HCT116 (cell line): Measurements from ENCODE around the gene AUP1. TPM values are rescaled to one million over a fixed set of nuclear protein-coding genes. Genes with fewer than 3 reads are reported as not detected.

Source experiments
- ATAC-seq: fragments of 200-7000 bp; cut with Tn5 transposase; 2 replicates; pipeline ENCODE4 v1.9.1; 2020; ENCODE audit warnings: mild to moderate bottlenecking, moderate library complexity
- BruUV-seq: library from RNA; stranded (reverse); fragments of 400-500 nt; replicated peaks from 2 replicates; lab custom pipeline; 2021; lab: Mats Ljungman, UMichigan
- CTCF ChIA-PET: fragments of 300-600 bp; sonication (Branson Sonifier 250); formaldehyde crosslinking; loops from one replicate; lab custom pipeline; 2021; ENCODE audit warnings: antibody characterized with exemption; lab: Charles Lee
- POLR2A ChIA-PET: fragments of 300-600, 350-600 bp; sonication (Branson Sonifier 250); formaldehyde crosslinking; loops from one replicate; lab custom pipeline; 2021; ENCODE audit warnings: antibody characterized with exemption; lab: Charles Lee
- RAD21 ChIA-PET, 2 experiments: fragments of 300-600 bp; sonication (Branson Sonifier 250); formaldehyde crosslinking; loops; one replicate each; lab custom pipeline; 2023; ENCODE audit warnings: low total read pairs in 2 of 2; ENCODE audit not compliant: uncharacterized antibody in 2 of 2, unreplicated experiment in 2 of 2, low non-redundant PET in 1 of 2; lab: Charles Lee
- DNase-seq: peaks from one replicate; pipeline ENCODE4 v3.0.0-alpha.2; 2010; ENCODE audit warnings: low read depth, low spot score
- H2AFZ ChIP-seq: fragments of 200-600 bp; shearing (Covaris generic), sonication (generic); 2 replicates; pipeline ENCODE4 v1.6.1; 2017; ENCODE audit warnings: low read depth, mixed run types, mixed read lengths, antibody characterized with exemption, low read length; ENCODE audit not compliant: poor library complexity, severe bottlenecking
- H3K27ac ChIP-seq: 2 replicates; pipeline ENCODE4 v1.5.1; 2012; ENCODE audit warnings: low read depth, low read length
- H3K27me3 ChIP-seq: fragments of 200-600 bp; sonication (generic); 2 replicates; pipeline ENCODE4 v1.6.1; 2016; ENCODE audit warnings: mixed run types, low read length, mixed read lengths; ENCODE audit not compliant: insufficient read depth
- H3K36me3 ChIP-seq, 2 experiments: fragments of 200-500 bp in 1 of 2; fragments of 200-600 bp in 1 of 2; sonication (Bioruptor generic) in 1 of 2; sonication (generic) in 1 of 2; 2 replicates each; pipeline versions ENCODE4 v1.5.1 to v1.6.1; 2014 to 2016; ENCODE audit warnings: low read length in 2 of 2, inconsistent platforms in 1 of 2, mixed read lengths in 1 of 2, mixed run types in 1 of 2; ENCODE audit not compliant: insufficient read depth in 2 of 2, control insufficient read depth in 1 of 2
- H3K4me1 ChIP-seq, 2 experiments: fragments of 200-600 bp in 1 of 2; sonication (generic) in 1 of 2; 2 replicates each; pipeline versions ENCODE4 v1.5.1 to v1.6.1; 2012 to 2017; ENCODE audit warnings: low read length in 2 of 2, inconsistent platforms in 1 of 2, mild to moderate bottlenecking in 1 of 2, mixed read lengths in 1 of 2, mixed run types in 1 of 2, moderate library complexity in 1 of 2; ENCODE audit not compliant: insufficient read depth in 2 of 2, control insufficient read depth in 1 of 2
- H3K4me2 ChIP-seq: fragments of 200-600 bp; sonication (generic); 2 replicates; pipeline ENCODE4 v1.6.1; 2017; ENCODE audit warnings: mixed run types, low read length, mixed read lengths
- H3K4me3 ChIP-seq, 2 experiments: fragments of 200-600 bp in 1 of 2; sonication (generic) in 1 of 2; replicated peaks in 1 of 2; 2 replicates each; pipeline ENCODE4 v1.5.1; 2011 to 2016; ENCODE audit warnings: low read length in 2 of 2, control low read depth in 1 of 2, low read depth in 1 of 2, mild to moderate bottlenecking in 1 of 2, mixed read lengths in 1 of 2, mixed run types in 1 of 2
- H3K79me2 ChIP-seq: fragments of 200-600 bp; sonication (generic); 2 replicates; pipeline ENCODE4 v1.6.1; 2017; ENCODE audit warnings: mild to moderate bottlenecking, mixed run types, low read length, moderate library complexity, mixed read lengths; ENCODE audit not compliant: insufficient read depth
- H3K9ac ChIP-seq: fragments of 200-600 bp; sonication (generic); 2 replicates; pipeline ENCODE4 v1.6.1; 2016; ENCODE audit warnings: low read length, mixed read lengths
- H3K9me2 ChIP-seq: fragments of 200-600 bp; sonication (generic), shearing (Covaris generic); 2 replicates; pipeline ENCODE4 v1.6.1; 2017; ENCODE audit warnings: mixed run types, mild to moderate bottlenecking, moderate library complexity; ENCODE audit not compliant: insufficient read depth
- H3K9me3 ChIP-seq, 2 experiments: fragments of 200-500 bp in 1 of 2; fragments of 200-600 bp in 1 of 2; sonication (Bioruptor generic) in 1 of 2; sonication (generic) in 1 of 2; 2 replicates each; pipeline ENCODE4 v1.6.1; 2014 to 2017; ENCODE audit warnings: low read length in 2 of 2, mixed read lengths in 2 of 2, inconsistent platforms in 1 of 2, low read depth in 1 of 2, mild to moderate bottlenecking in 1 of 2, mixed run types in 1 of 2, moderate library complexity in 1 of 2; ENCODE audit not compliant: control insufficient read depth in 1 of 2, insufficient read depth in 1 of 2
- H4K20me1 ChIP-seq: fragments of 200-600 bp; sonication (generic), shearing (Covaris generic); 2 replicates; pipeline ENCODE4 v1.6.1; 2017; ENCODE audit warnings: mixed run types, mild to moderate bottlenecking, moderate library complexity; ENCODE audit not compliant: insufficient read depth
- ATF3 ChIP-seq: IDR thresholded peaks from 2 replicates; pipeline ENCODE4 v1.6.1; 2012
- EGR1 ChIP-seq: IDR thresholded peaks from 2 replicates; pipeline ENCODE4 v1.6.1; 2012; ENCODE audit warnings: low read depth
- ELF1 ChIP-seq: IDR thresholded peaks from 2 replicates; pipeline ENCODE4 v1.6.1; 2012; ENCODE audit warnings: low read depth, borderline replicate concordance
- EZH2 ChIP-seq: fragments of 200-600 bp; sonication (generic); IDR thresholded peaks from 2 replicates; pipeline ENCODE4 v1.6.1; 2017; ENCODE audit warnings: antibody characterized with exemption, mixed run types
- EZH2phosphoT487 ChIP-seq: fragments of 200-600 bp; IDR thresholded peaks from 2 replicates; pipeline ENCODE4 v1.6.1; 2018; ENCODE audit warnings: antibody characterized with exemption, borderline replicate concordance
- FOSL1 ChIP-seq: IDR thresholded peaks from 2 replicates; pipeline ENCODE4 v1.6.1; 2012; ENCODE audit warnings: low read depth
- JUND ChIP-seq: IDR thresholded peaks from 2 replicates; pipeline ENCODE4 v1.6.1; 2012
- POLR2A ChIP-seq: IDR thresholded peaks from 2 replicates; pipeline ENCODE4 v1.7.0; 2011; ENCODE audit warnings: borderline replicate concordance; ENCODE audit not compliant: insufficient read depth, insufficient read length; ENCODE audit errors: extremely low read depth
- POLR2AphosphoS5 ChIP-seq: IDR thresholded peaks from 2 replicates; pipeline ENCODE4 v1.6.1; 2011; ENCODE audit warnings: mild to moderate bottlenecking, low read depth, low read length, moderate library complexity
- RAD21 ChIP-seq: IDR thresholded peaks from 2 replicates; pipeline ENCODE4 v1.6.1; 2012; ENCODE audit warnings: low read depth, mild to moderate bottlenecking
- REST ChIP-seq: IDR thresholded peaks from 2 replicates; pipeline ENCODE4 v1.6.1; 2012; ENCODE audit warnings: low read depth
- SIN3A ChIP-seq: IDR thresholded peaks from 2 replicates; pipeline ENCODE4 v1.6.1; 2012; ENCODE audit warnings: low read depth
- TCF7L2 ChIP-seq: IDR thresholded peaks from 2 replicates; pipeline ENCODE4 v1.7.0; 2011; ENCODE audit warnings: borderline replicate concordance, inconsistent platforms; ENCODE audit not compliant: insufficient read depth, insufficient read length; ENCODE audit errors: extremely low read depth
- YY1 ChIP-seq: IDR thresholded peaks from 2 replicates; pipeline ENCODE4 v1.6.1; 2011; ENCODE audit warnings: low read length, low read depth, moderate library complexity, mild to moderate bottlenecking; ENCODE audit not compliant: insufficient replicate concordance; ENCODE audit errors: extremely low read depth
- ZBTB33 ChIP-seq: IDR thresholded peaks from 2 replicates; pipeline ENCODE4 v1.6.1; 2011; ENCODE audit warnings: mild to moderate bottlenecking, low read length, moderate library complexity; ENCODE audit not compliant: insufficient replicate concordance; ENCODE audit errors: extremely low read depth
- ZFX ChIP-seq: fragments of 450-650 bp; IDR thresholded peaks from 2 replicates; pipeline ENCODE4 v1.6.1; 2017
- ZNF274 ChIP-seq: fragments of 200-500 bp; sonication (Bioruptor generic); IDR thresholded peaks from 2 replicates; pipeline ENCODE4 v1.6.1; 2014; ENCODE audit warnings: mild to moderate bottlenecking, low read depth, low read length, inconsistent platforms
- intact Hi-C: fragments of 100-400 bp; cut with micrococcal nuclease; formaldehyde crosslinking; loops from 2 replicates; pipeline ENCODE4 v1.10.0; 2022
- total RNA-seq: library from RNA; stranded (reverse); gene quantifications from one replicate; pipeline ENCODE4 v1.2.1, GENCODE V29; 2021; ENCODE audit not compliant: unreplicated experiment
- TF ChIP-seq, protein P1 (sequence below), 3 experiments: fragments of 200-600 bp in 1 of 3; sonication (generic) in 1 of 3; IDR thresholded peaks in 2 of 3; conservative IDR thresholded peaks in 1 of 3; 2 replicates each; pipeline ENCODE4 v1.5.1; 2012 to 2017; ENCODE audit warnings: low read depth in 2 of 3, low read length in 2 of 3, antibody characterized with exemption in 1 of 3, borderline replicate concordance in 1 of 3, control low read depth in 1 of 3, mild to moderate bottlenecking in 1 of 3, mixed read lengths in 1 of 3, mixed run types in 1 of 3, moderate library complexity in 1 of 3; ENCODE audit not compliant: insufficient read depth in 1 of 3

Gene AUP1
- total RNA-seq, 1 experiment from 2014 or later, result 116 TPM

DNA sequence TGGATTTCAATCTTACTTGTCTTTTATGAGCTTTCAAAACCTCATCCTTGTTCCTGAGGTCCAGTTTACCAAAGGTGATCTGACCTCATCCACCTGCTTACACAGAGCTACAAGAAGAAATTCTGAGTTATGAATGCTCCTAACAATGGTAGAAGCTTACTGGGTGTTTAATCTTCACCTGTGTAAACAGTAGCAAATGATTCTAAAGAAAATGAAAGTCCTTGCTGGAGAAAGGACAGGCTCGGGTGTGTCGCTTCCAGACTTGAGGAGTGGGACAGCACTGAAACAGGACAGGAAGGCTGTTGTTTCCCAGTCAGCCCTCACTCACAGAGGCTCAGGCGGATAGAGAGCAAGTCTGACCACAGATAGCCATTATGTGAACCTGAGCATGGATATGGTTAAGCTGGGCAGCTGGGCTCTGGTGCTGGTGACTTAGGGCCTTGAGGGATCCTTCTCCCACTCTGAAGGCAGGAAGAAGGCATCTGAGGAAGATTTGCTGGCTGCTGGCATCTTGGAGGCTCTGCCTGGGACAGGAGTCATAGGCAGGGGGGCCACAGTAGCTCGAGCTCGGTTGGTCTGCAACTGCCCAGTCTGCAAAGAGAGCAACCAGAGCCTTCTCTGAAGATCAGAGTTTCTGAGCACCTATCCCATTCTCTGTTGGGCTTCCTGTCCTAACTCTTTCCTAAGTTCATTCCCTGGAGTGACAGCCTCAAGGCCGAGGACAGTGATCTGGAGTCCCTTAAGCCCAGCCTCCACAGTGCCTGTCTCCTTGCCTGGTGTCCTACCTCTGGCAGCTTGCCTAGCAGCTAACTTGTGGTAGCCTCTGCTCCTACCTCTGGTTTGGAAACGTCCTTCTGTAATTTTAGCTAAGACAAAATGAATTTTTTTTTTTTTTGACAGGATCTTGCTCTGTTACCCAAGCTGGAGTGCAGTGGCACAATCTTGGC lies 29.1 kb upstream of the AUP1 start:
- no TSS peak for BruUV-seq
- H3K9ac ChIP-seq, result no peak overlapping the region
- no peaks in the 10 kb centered on the region for H3K27me3 ChIP-seq
- no peak overlapping the region for H3K27ac ChIP-seq
- H3K9me2 ChIP-seq, result no peaks in the 10 kb centered on the region
- no peak overlapping the region for H3K4me3 ChIP-seq
- no peaks in the 10 kb centered on the region for H3K9me3 ChIP-seq
- H3K4me2 ChIP-seq, result no peak overlapping the region
- ChIA-PET CTCF (no interaction called here), RAD21 (no interaction called here), POLR2A (interaction anchor here (1.9 kb wide), 1 partner anchor 8 kb away, joined by 5 read pairs; no protein-coding TSS in a partner anchor)
- H4K20me1 ChIP-seq, result no peaks in the 10 kb centered on the region
- DNase-seq, result no peak
- H3K79me2 ChIP-seq, result peaks cover 8% of the 10 kb centered on the region; the same call in 1 of the 2 replicates
- H3K36me3 ChIP-seq, result peaks cover 7 to 9% of the 10 kb centered on the region in 2 experiments; a peak in 3 of 4 replicates
- intact Hi-C loops, result no loop called here
- H2AFZ ChIP-seq, result no peak overlapping the region
- peaks cover 5 to 38% of the 10 kb centered on the region in 2 experiments; a peak in 3 of 4 replicates for H3K4me1 ChIP-seq
- no peak for ATAC-seq
- TF ChIP-seq FOSL1 (no peak), ZFX (no peak), EZH2 (no peak), POLR2A (no peak), ATF3 (no peak), EZH2phosphoT487 (no peak), ZBTB33 (no peak), TCF7L2 (no peak), YY1 (no peak), POLR2AphosphoS5 (no peak), ZNF274 (no peak), SIN3A (no peak), ELF1 (no peak), JUND (no peak), EGR1 (no peak), REST (no peak), RAD21 (no peak)
- TF ChIP-seq, protein P1, sequence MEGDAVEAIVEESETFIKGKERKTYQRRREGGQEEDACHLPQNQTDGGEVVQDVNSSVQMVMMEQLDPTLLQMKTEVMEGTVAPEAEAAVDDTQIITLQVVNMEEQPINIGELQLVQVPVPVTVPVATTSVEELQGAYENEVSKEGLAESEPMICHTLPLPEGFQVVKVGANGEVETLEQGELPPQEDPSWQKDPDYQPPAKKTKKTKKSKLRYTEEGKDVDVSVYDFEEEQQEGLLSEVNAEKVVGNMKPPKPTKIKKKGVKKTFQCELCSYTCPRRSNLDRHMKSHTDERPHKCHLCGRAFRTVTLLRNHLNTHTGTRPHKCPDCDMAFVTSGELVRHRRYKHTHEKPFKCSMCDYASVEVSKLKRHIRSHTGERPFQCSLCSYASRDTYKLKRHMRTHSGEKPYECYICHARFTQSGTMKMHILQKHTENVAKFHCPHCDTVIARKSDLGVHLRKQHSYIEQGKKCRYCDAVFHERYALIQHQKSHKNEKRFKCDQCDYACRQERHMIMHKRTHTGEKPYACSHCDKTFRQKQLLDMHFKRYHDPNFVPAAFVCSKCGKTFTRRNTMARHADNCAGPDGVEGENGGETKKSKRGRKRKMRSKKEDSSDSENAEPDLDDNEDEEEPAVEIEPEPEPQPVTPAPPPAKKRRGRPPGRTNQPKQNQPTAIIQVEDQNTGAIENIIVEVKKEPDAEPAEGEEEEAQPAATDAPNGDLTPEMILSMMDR (IDR thresholded peaks at IDR 0.05 in 2 of 3, conservative IDR thresholded peaks at IDR 0.05 in 1 of 3; ENCODE audit: borderline replicate concordance in 1 of 3, insufficient read depth in 1 of 3, low read depth in 2 of 3, low read length in 2 of 3), result no peak
